Tibial nerve (tissue), 3 donors: ENCODE measurements around the gene GPAM.

ENCODE experiments used
- CTCF ChIP-seq, 5 experiments: fragments of 200-600 bp in 3 of 5; fragments of 450-650 bp in 2 of 5; sonication (generic) in 3 of 5; IDR thresholded peaks; one replicate each; pipeline ENCODE4 v1.5.1; 2016 to 2019; ENCODE audit warnings: antibody characterized with exemption in 5 of 5, mild to moderate bottlenecking in 3 of 5, moderate library complexity in 2 of 5
- POLR2A ChIP-seq, 2 donors: fragments of 450-650 bp; IDR thresholded peaks; one replicate each; pipeline ENCODE4 v1.6.1; 2017; ENCODE audit warnings: antibody characterized with exemption in 2 of 2, mild to moderate bottlenecking in 2 of 2, moderate library complexity in 2 of 2

DNA sequence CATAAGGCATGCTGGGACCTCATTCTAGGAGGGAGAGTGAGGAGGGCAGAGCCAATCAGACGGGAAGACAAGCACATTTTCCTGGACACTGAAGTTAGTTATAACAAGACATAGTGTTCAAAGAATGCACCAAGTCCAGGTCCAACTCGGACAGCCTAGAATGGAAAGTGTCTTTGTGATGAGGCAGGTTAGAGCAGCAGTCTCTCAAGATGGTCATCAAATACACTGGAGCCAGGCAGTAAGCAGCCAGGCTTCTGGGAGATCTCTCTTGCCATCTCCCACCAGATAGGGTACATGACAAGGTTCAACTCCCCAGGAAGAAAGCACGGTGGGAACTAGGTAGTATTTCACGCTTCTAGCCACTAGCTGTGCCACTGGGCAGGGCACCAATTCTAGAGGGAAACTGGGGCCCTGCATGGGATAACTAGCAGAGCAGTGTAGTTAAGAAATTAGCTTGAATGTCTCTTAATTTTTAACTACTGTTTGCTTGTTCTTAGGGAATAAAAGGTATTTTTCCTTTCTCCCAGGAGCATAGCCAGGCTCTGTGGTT is 7.6 kb upstream of the GPAM start:
- TF ChIP-seq CTCF (IDR thresholded peaks at IDR 0.05), result no peak
- TF ChIP-seq POLR2A (IDR thresholded peaks at IDR 0.05), result no peak
